HCT116 (cell line): ENCODE results near the gene UBE3D. TPM values are rescaled to one million over a fixed set of nuclear protein-coding genes. Genes with fewer than 3 reads are reported as not detected.

Experiments used
- ATAC-seq: fragments of 200-7000 bp; cut with Tn5 transposase; 2 replicates; pipeline ENCODE4 v1.9.1; 2020; ENCODE audit warnings: mild to moderate bottlenecking, moderate library complexity
- BruUV-seq: library from RNA; stranded (reverse); fragments of 400-500 nt; replicated peaks from 2 replicates; lab custom pipeline; 2021; lab: Mats Ljungman, UMichigan
- CTCF ChIA-PET: fragments of 300-600 bp; sonication (Branson Sonifier 250); formaldehyde crosslinking; loops from one replicate; lab custom pipeline; 2021; ENCODE audit warnings: antibody characterized with exemption; lab: Charles Lee
- POLR2A ChIA-PET: fragments of 300-600, 350-600 bp; sonication (Branson Sonifier 250); formaldehyde crosslinking; loops from one replicate; lab custom pipeline; 2021; ENCODE audit warnings: antibody characterized with exemption; lab: Charles Lee
- RAD21 ChIA-PET, 2 experiments: fragments of 300-600 bp; sonication (Branson Sonifier 250); formaldehyde crosslinking; loops; one replicate each; lab custom pipeline; 2023; ENCODE audit warnings: low total read pairs in 2 of 2; ENCODE audit not compliant: uncharacterized antibody in 2 of 2, unreplicated experiment in 2 of 2, low non-redundant PET in 1 of 2; lab: Charles Lee
- DNase-seq: peaks from one replicate; pipeline ENCODE4 v3.0.0-alpha.2; 2010; ENCODE audit warnings: low read depth, low spot score
- H2AFZ ChIP-seq: fragments of 200-600 bp; shearing (Covaris generic), sonication (generic); 2 replicates; pipeline ENCODE4 v1.6.1; 2017; ENCODE audit warnings: low read depth, mixed run types, mixed read lengths, antibody characterized with exemption, low read length; ENCODE audit not compliant: poor library complexity, severe bottlenecking
- H3K27ac ChIP-seq: 2 replicates; pipeline ENCODE4 v1.5.1; 2012; ENCODE audit warnings: low read depth, low read length
- H3K27me3 ChIP-seq: fragments of 200-600 bp; sonication (generic); 2 replicates; pipeline ENCODE4 v1.6.1; 2016; ENCODE audit warnings: mixed run types, low read length, mixed read lengths; ENCODE audit not compliant: insufficient read depth
- H3K36me3 ChIP-seq, 2 experiments: fragments of 200-500 bp in 1 of 2; fragments of 200-600 bp in 1 of 2; sonication (Bioruptor generic) in 1 of 2; sonication (generic) in 1 of 2; 2 replicates each; pipeline versions ENCODE4 v1.5.1 to v1.6.1; 2014 to 2016; ENCODE audit warnings: low read length in 2 of 2, inconsistent platforms in 1 of 2, mixed read lengths in 1 of 2, mixed run types in 1 of 2; ENCODE audit not compliant: insufficient read depth in 2 of 2, control insufficient read depth in 1 of 2
- H3K4me1 ChIP-seq, 2 experiments: fragments of 200-600 bp in 1 of 2; sonication (generic) in 1 of 2; 2 replicates each; pipeline versions ENCODE4 v1.5.1 to v1.6.1; 2012 to 2017; ENCODE audit warnings: low read length in 2 of 2, inconsistent platforms in 1 of 2, mild to moderate bottlenecking in 1 of 2, mixed read lengths in 1 of 2, mixed run types in 1 of 2, moderate library complexity in 1 of 2; ENCODE audit not compliant: insufficient read depth in 2 of 2, control insufficient read depth in 1 of 2
- H3K4me2 ChIP-seq: fragments of 200-600 bp; sonication (generic); 2 replicates; pipeline ENCODE4 v1.6.1; 2017; ENCODE audit warnings: mixed run types, low read length, mixed read lengths
- H3K4me3 ChIP-seq, 2 experiments: fragments of 200-600 bp in 1 of 2; sonication (generic) in 1 of 2; replicated peaks in 1 of 2; 2 replicates each; pipeline ENCODE4 v1.5.1; 2011 to 2016; ENCODE audit warnings: low read length in 2 of 2, control low read depth in 1 of 2, low read depth in 1 of 2, mild to moderate bottlenecking in 1 of 2, mixed read lengths in 1 of 2, mixed run types in 1 of 2
- H3K79me2 ChIP-seq: fragments of 200-600 bp; sonication (generic); 2 replicates; pipeline ENCODE4 v1.6.1; 2017; ENCODE audit warnings: mild to moderate bottlenecking, mixed run types, low read length, moderate library complexity, mixed read lengths; ENCODE audit not compliant: insufficient read depth
- H3K9ac ChIP-seq: fragments of 200-600 bp; sonication (generic); 2 replicates; pipeline ENCODE4 v1.6.1; 2016; ENCODE audit warnings: low read length, mixed read lengths
- H3K9me2 ChIP-seq: fragments of 200-600 bp; sonication (generic), shearing (Covaris generic); 2 replicates; pipeline ENCODE4 v1.6.1; 2017; ENCODE audit warnings: mixed run types, mild to moderate bottlenecking, moderate library complexity; ENCODE audit not compliant: insufficient read depth
- H3K9me3 ChIP-seq, 2 experiments: fragments of 200-500 bp in 1 of 2; fragments of 200-600 bp in 1 of 2; sonication (Bioruptor generic) in 1 of 2; sonication (generic) in 1 of 2; 2 replicates each; pipeline ENCODE4 v1.6.1; 2014 to 2017; ENCODE audit warnings: low read length in 2 of 2, mixed read lengths in 2 of 2, inconsistent platforms in 1 of 2, low read depth in 1 of 2, mild to moderate bottlenecking in 1 of 2, mixed run types in 1 of 2, moderate library complexity in 1 of 2; ENCODE audit not compliant: control insufficient read depth in 1 of 2, insufficient read depth in 1 of 2
- H4K20me1 ChIP-seq: fragments of 200-600 bp; sonication (generic), shearing (Covaris generic); 2 replicates; pipeline ENCODE4 v1.6.1; 2017; ENCODE audit warnings: mixed run types, mild to moderate bottlenecking, moderate library complexity; ENCODE audit not compliant: insufficient read depth
- ATF3 ChIP-seq: IDR thresholded peaks from 2 replicates; pipeline ENCODE4 v1.6.1; 2012
- EZH2 ChIP-seq: fragments of 200-600 bp; sonication (generic); IDR thresholded peaks from 2 replicates; pipeline ENCODE4 v1.6.1; 2017; ENCODE audit warnings: antibody characterized with exemption, mixed run types
- RAD21 ChIP-seq: IDR thresholded peaks from 2 replicates; pipeline ENCODE4 v1.6.1; 2012; ENCODE audit warnings: low read depth, mild to moderate bottlenecking
- SIN3A ChIP-seq: IDR thresholded peaks from 2 replicates; pipeline ENCODE4 v1.6.1; 2012; ENCODE audit warnings: low read depth
- SRF ChIP-seq: IDR thresholded peaks from 2 replicates; pipeline ENCODE4 v1.6.1; 2012; ENCODE audit warnings: low read depth
- TCF7L2 ChIP-seq: IDR thresholded peaks from 2 replicates; pipeline ENCODE4 v1.7.0; 2011; ENCODE audit warnings: borderline replicate concordance, inconsistent platforms; ENCODE audit not compliant: insufficient read depth, insufficient read length; ENCODE audit errors: extremely low read depth
- ZBTB33 ChIP-seq: IDR thresholded peaks from 2 replicates; pipeline ENCODE4 v1.6.1; 2011; ENCODE audit warnings: mild to moderate bottlenecking, low read length, moderate library complexity; ENCODE audit not compliant: insufficient replicate concordance; ENCODE audit errors: extremely low read depth
- ZNF274 ChIP-seq: fragments of 200-500 bp; sonication (Bioruptor generic); IDR thresholded peaks from 2 replicates; pipeline ENCODE4 v1.6.1; 2014; ENCODE audit warnings: mild to moderate bottlenecking, low read depth, low read length, inconsistent platforms
- intact Hi-C: fragments of 100-400 bp; cut with micrococcal nuclease; formaldehyde crosslinking; loops from 2 replicates; pipeline ENCODE4 v1.10.0; 2022
- total RNA-seq: library from RNA; stranded (reverse); gene quantifications from one replicate; pipeline ENCODE4 v1.2.1, GENCODE V29; 2021; ENCODE audit not compliant: unreplicated experiment

The UBE3D gene
- total RNA-seq, 1 experiment from 2014 or later, result 9.0 TPM

GRCh38 chr6:82987416-82987815, 78.2 kb downstream of the UBE3D start (continued):
- TF ChIP-seq TCF7L2 (no peak), ATF3 (no peak), EZH2 (no peak), SIN3A (no peak), ZNF274 (no peak)
- TF ChIP-seq, all 23 proteins: peak for 0

GRCh38 chr6:82984720-82985119, 80.9 kb downstream of the UBE3D start:
- CTCF ChIA-PET, result no interaction called here
- no peaks in the 10 kb centered on the region for H3K9me2 ChIP-seq
- POLR2A ChIA-PET, result no interaction called here
- H4K20me1 ChIP-seq, result no peaks in the 10 kb centered on the region
- DNase-seq (no peak), ATAC-seq (no peak)
- intact Hi-C loops, result no loop called here
- H3K9me3 ChIP-seq, result no peaks in the 10 kb centered on the region
- TF ChIP-seq SRF, result no peak
- no peak for TF ChIP-seq ZBTB33
- TF ChIP-seq RAD21, result no peak
- TF ChIP-seq EZH2, result no peak
- H3K79me2 ChIP-seq, result no peaks in the 10 kb centered on the region
- H3K27ac ChIP-seq, result no peak overlapping the region
- H2AFZ ChIP-seq, result no peak overlapping the region
- no peak overlapping the region for H3K4me2 ChIP-seq
- no peak overlapping the region for H3K4me3 ChIP-seq
- no peaks in the 10 kb centered on the region for H3K27me3 ChIP-seq
- H3K9ac ChIP-seq, result no peak overlapping the region
- no peaks in the 10 kb centered on the region for H3K4me1 ChIP-seq
- no TSS peak for BruUV-seq
- no peaks in the 10 kb centered on the region for H3K36me3 ChIP-seq
- RAD21 ChIA-PET, result no interaction called here
